Panc1 (cell line): ENCODE results near the gene ECT2. TPM values are rescaled to one million over a fixed set of nuclear protein-coding genes. Genes with fewer than 3 reads are reported as not detected.

Experiments
- ATAC-seq: fragments of 200-7000 bp; cut with Tn5 transposase; 2 replicates; pipeline ENCODE4 v1.9.1; 2020; ENCODE audit warnings: mild to moderate bottlenecking, moderate library complexity
- BruUV-seq: library from RNA; stranded (reverse); fragments of 400-500 nt; replicated peaks from 2 replicates; lab custom pipeline; 2021; lab: Mats Ljungman, UMichigan
- CTCF ChIA-PET: fragments of 300-600 bp; sonication (Branson Sonifier 250); formaldehyde crosslinking; loops from one replicate; lab custom pipeline; 2022; ENCODE audit warnings: antibody characterized with exemption; lab: Charles Lee
- POLR2A ChIA-PET: fragments of 300-600 bp; sonication (Branson Sonifier 250); formaldehyde crosslinking; loops from one replicate; lab custom pipeline; 2022; ENCODE audit warnings: antibody characterized with exemption; lab: Charles Lee
- DNase-seq: peaks from one replicate; pipeline ENCODE4 v3.0.0-alpha.2; 2010; ENCODE audit warnings: low read depth, low spot score
- H3K27ac ChIP-seq: 2 replicates; pipeline ENCODE4 v1.5.1; 2011; ENCODE audit warnings: mild to moderate bottlenecking, low read length, inconsistent platforms
- H3K27me3 ChIP-seq: fragments of 200-500 bp; sonication (Bioruptor generic); 2 replicates; pipeline ENCODE4 v1.6.0; 2014; ENCODE audit warnings: low read length, inconsistent platforms; ENCODE audit not compliant: control insufficient read depth, insufficient read depth
- H3K36me3 ChIP-seq: fragments of 200-500 bp; sonication (Bioruptor generic); 2 replicates; pipeline ENCODE4 v1.5.1; 2014; ENCODE audit warnings: inconsistent platforms, mild to moderate bottlenecking, low read length, moderate library complexity; ENCODE audit not compliant: control insufficient read depth, insufficient read depth
- H3K4me1 ChIP-seq: 2 replicates; pipeline ENCODE4 v1.5.1; 2011; ENCODE audit warnings: inconsistent platforms, mild to moderate bottlenecking, low read length, moderate library complexity; ENCODE audit not compliant: control insufficient read depth, insufficient read depth
- H3K4me3 ChIP-seq, 2 experiments: 2 replicates each; pipeline ENCODE4 v1.5.1; 2011 to 2012; ENCODE audit warnings: low read depth in 2 of 2, low read length in 2 of 2, mild to moderate bottlenecking in 2 of 2, inconsistent platforms in 1 of 2, moderate library complexity in 1 of 2
- H3K9me3 ChIP-seq: fragments of 200-500 bp; sonication (Bioruptor generic); 2 replicates; pipeline ENCODE4 v1.5.1; 2014; ENCODE audit warnings: low read depth, mild to moderate bottlenecking, inconsistent platforms, low read length, moderate library complexity; ENCODE audit not compliant: control insufficient read depth, insufficient read depth
- CTCF ChIP-seq: fragments of 450-650 bp; IDR thresholded peaks from 2 replicates; pipeline ENCODE4 v1.5.1; 2017; ENCODE audit warnings: mild to moderate bottlenecking
- POLR2AphosphoS5 ChIP-seq: IDR thresholded peaks from 2 replicates; pipeline ENCODE4 v1.6.1; 2012; ENCODE audit warnings: mild to moderate bottlenecking, low read depth, low read length, moderate library complexity
- SIN3A ChIP-seq: IDR thresholded peaks from 2 replicates; pipeline ENCODE4 v1.6.1; 2012; ENCODE audit warnings: low read depth, mild to moderate bottlenecking, low read length, moderate library complexity, borderline replicate concordance; ENCODE audit not compliant: insufficient read depth
- TCF7L2 ChIP-seq: IDR thresholded peaks from 2 replicates; pipeline ENCODE4 v1.6.1; 2011; ENCODE audit warnings: mild to moderate bottlenecking, low read depth, low read length, inconsistent platforms
- in situ Hi-C: cut with HindIII; loops from 2 replicates; pipeline ENCODE4 v1.10.0; 2016; ENCODE audit warnings: low sequenced_read_pairs, low pct_unique_long_range_greater_than_20kb
- intact Hi-C: fragments of 100-400 bp; cut with micrococcal nuclease; formaldehyde crosslinking; loops from one replicate; pipeline ENCODE4 v1.10.0; 2022; ENCODE audit not compliant: unreplicated experiment
- total RNA-seq: library from RNA; stranded (reverse); gene quantifications from one replicate; pipeline ENCODE4 v1.2.1, GENCODE V29; 2021; ENCODE audit not compliant: unreplicated experiment
- TF ChIP-seq, protein P1 (sequence below), 2 experiments: IDR thresholded peaks; 2 replicates each; pipeline ENCODE4 v1.6.1; 2011 to 2012; ENCODE audit warnings: low read depth in 2 of 2, control low read depth in 1 of 2, low read length in 1 of 2, mild to moderate bottlenecking in 1 of 2, moderate library complexity in 1 of 2; ENCODE audit not compliant: insufficient read depth in 1 of 2

ECT2 gene
- total RNA-seq, 1 experiment from 2014 or later: 102 TPM

GRCh38 chr3:172804323-172804722, 53.8 kb downstream of the ECT2 start:
- CTCF ChIA-PET: no interaction called here
- no peaks in the 10 kb centered on the region for H3K4me1 ChIP-seq
- intact Hi-C loops (no loop called here), in situ Hi-C loops (no loop called here)
- ATAC-seq: no peak
- TF ChIP-seq TCF7L2: no peak
- TF ChIP-seq, protein P1, sequence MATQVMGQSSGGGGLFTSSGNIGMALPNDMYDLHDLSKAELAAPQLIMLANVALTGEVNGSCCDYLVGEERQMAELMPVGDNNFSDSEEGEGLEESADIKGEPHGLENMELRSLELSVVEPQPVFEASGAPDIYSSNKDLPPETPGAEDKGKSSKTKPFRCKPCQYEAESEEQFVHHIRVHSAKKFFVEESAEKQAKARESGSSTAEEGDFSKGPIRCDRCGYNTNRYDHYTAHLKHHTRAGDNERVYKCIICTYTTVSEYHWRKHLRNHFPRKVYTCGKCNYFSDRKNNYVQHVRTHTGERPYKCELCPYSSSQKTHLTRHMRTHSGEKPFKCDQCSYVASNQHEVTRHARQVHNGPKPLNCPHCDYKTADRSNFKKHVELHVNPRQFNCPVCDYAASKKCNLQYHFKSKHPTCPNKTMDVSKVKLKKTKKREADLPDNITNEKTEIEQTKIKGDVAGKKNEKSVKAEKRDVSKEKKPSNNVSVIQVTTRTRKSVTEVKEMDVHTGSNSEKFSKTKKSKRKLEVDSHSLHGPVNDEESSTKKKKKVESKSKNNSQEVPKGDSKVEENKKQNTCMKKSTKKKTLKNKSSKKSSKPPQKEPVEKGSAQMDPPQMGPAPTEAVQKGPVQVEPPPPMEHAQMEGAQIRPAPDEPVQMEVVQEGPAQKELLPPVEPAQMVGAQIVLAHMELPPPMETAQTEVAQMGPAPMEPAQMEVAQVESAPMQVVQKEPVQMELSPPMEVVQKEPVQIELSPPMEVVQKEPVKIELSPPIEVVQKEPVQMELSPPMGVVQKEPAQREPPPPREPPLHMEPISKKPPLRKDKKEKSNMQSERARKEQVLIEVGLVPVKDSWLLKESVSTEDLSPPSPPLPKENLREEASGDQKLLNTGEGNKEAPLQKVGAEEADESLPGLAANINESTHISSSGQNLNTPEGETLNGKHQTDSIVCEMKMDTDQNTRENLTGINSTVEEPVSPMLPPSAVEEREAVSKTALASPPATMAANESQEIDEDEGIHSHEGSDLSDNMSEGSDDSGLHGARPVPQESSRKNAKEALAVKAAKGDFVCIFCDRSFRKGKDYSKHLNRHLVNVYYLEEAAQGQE (IDR thresholded peaks at IDR 0.05; ENCODE audit: insufficient read depth in 1 of 2, low read depth in 2 of 2, low read length in 1 of 2): no peak
- no peak for TF ChIP-seq SIN3A
- no peak for TF ChIP-seq POLR2AphosphoS5
- TF ChIP-seq CTCF: no peak
- no peak for DNase-seq
- no peak overlapping the region for H3K4me3 ChIP-seq
- no peak overlapping the region for H3K27ac ChIP-seq
- POLR2A ChIA-PET: no interaction called here
- no TSS peak for BruUV-seq
- no peaks in the 10 kb centered on the region for H3K9me3 ChIP-seq
- H3K36me3 ChIP-seq: peaks cover 70% of the 10 kb centered on the region
- H3K27me3 ChIP-seq: no peaks in the 10 kb centered on the region

DNA sequence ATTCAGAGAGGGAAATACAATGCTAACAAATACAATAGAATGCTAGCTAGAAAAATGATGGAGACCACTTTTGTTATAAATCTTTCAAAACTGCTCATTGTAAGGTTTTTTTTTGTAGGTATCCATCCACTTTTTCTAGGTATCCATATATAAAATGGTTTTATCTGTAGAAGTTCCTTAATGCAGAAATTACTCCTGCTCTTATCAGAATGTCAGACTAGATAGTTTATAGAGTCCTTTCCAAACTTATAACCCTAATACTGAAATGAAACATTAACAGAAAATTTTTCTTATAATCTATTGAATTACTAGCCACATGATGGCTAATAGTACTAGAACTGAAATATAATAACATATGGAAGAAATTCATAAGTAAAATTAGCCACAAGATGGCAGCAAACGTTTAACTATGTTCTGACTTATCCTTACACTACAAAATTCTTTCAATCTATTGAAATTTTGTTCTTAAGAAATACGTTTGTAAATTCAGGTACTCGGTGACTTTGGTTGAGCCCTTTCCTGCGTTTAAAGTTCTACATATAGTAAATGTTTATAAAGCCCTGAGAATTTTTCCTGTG, 58.5 kb downstream of the ECT2 start:
- DNase-seq: no peak
- Histone ChIP-seq H3K36me3 (peaks cover 84% of the 10 kb centered on the region), H3K27me3 (no peaks in the 10 kb centered on the region), H3K4me3 (no peak overlapping the region), H3K9me3 (no peaks in the 10 kb centered on the region), H3K4me1 (no peaks in the 10 kb centered on the region), H3K27ac (no peak overlapping the region)
- ChIA-PET CTCF (no interaction called here), POLR2A (no interaction called here)
- TF ChIP-seq CTCF: peak; percentile 38; the same call in 1 of the 2 replicates
- TF ChIP-seq POLR2AphosphoS5: no peak
- no peak for TF ChIP-seq TCF7L2
- in situ Hi-C loops (no loop called here), intact Hi-C loops (no loop called here)
- no TSS peak for BruUV-seq
- peak; percentile 76 for ATAC-seq
